Suprapubic skin (tissue), 4 donors: ENCODE measurements around the gene MAEA.

Source experiments
- CTCF ChIP-seq, 2 donors: fragments of 200-600 bp in 1 of 2; fragments of 450-650 bp in 1 of 2; sonication (generic) in 1 of 2; IDR thresholded peaks; one replicate each; pipeline ENCODE4 v1.5.1; 2016 to 2019; ENCODE audit warnings: antibody characterized with exemption in 2 of 2, mild to moderate bottlenecking in 1 of 2, moderate library complexity in 1 of 2
- POLR2A ChIP-seq, 2 donors: fragments of 450-650 bp; IDR thresholded peaks; one replicate each; pipeline ENCODE4 v1.6.1; 2017; ENCODE audit warnings: antibody characterized with exemption in 2 of 2, mild to moderate bottlenecking in 2 of 2, moderate library complexity in 2 of 2
- POLR2AphosphoS5 ChIP-seq, 3 donors: sonication (generic); formaldehyde crosslinking; IDR thresholded peaks; one replicate each; pipeline ENCODE4 v1.6.1; 2017; ENCODE audit warnings: antibody characterized with exemption in 3 of 3

GRCh38 chr4:1276984-1277383, 12.7 kb upstream of the MAEA start:
- TF ChIP-seq CTCF (IDR thresholded peaks at IDR 0.05) (no peak), POLR2A (IDR thresholded peaks at IDR 0.05) (no peak), POLR2AphosphoS5 (IDR thresholded peaks at IDR 0.05) (no peak)
